B cell (primary cell): ENCODE measurements around the gene EPHA5. TPM values are rescaled to one million over a fixed set of nuclear protein-coding genes. Genes with fewer than 3 reads are reported as not detected.

Source experiments
- ATAC-seq: fragments of 200-7000 bp; cut with Tn5 transposase; one replicate; pipeline ENCODE4 v1.10.0; 2021; ENCODE audit warnings: low read depth, mild to moderate bottlenecking, moderate number of reproducible peaks, moderate library complexity
- CTCF ChIA-PET: fragments of 350-600 bp; sonication (Branson Sonifier 250); formaldehyde crosslinking; loops from one replicate; lab custom pipeline; 2021; ENCODE audit warnings: antibody characterized with exemption, inconsistent platforms; lab: Charles Lee
- POLR2A ChIA-PET: fragments of 350-600 bp; sonication (Branson Sonifier 250); formaldehyde crosslinking; loops from one replicate; lab custom pipeline; 2021; ENCODE audit warnings: antibody characterized with exemption; lab: Charles Lee
- DNase-seq: peaks from one replicate; pipeline ENCODE4 v3.0.0; 2013
- H2AFZ ChIP-seq: 2 replicates; pipeline ENCODE4 v1.6.1; 2012; ENCODE audit warnings: mild to moderate bottlenecking, low read depth, low read length; ENCODE audit not compliant: insufficient read depth, poor library complexity, severe bottlenecking
- H3K27ac ChIP-seq, 2 donors: 1 replicate in 1 of 2; 2 replicates in 1 of 2; pipeline ENCODE4 v1.5.1; 2012 to 2013; ENCODE audit warnings: low read length in 2 of 2, mild to moderate bottlenecking in 2 of 2, moderate library complexity in 1 of 2
- H3K27me3 ChIP-seq, 4 experiments: fragments of 200-600 bp in 1 of 4; sonication (generic) in 1 of 4; replicated peaks in 1 of 4; 1 replicate in 2 of 4; 2 replicates in 2 of 4; pipeline versions ENCODE4 v1.6.1 to v1.7.0; 2013 to 2016; ENCODE audit warnings: low read length in 3 of 4, mild to moderate bottlenecking in 2 of 4, mixed read lengths in 1 of 4, moderate library complexity in 1 of 4; ENCODE audit not compliant: insufficient read depth in 4 of 4, control insufficient read depth in 3 of 4; ENCODE audit errors: control extremely low read depth in 1 of 4
- H3K36me3 ChIP-seq, 2 experiments: replicated peaks in 1 of 2; 1 replicate in 1 of 2; 2 replicates in 1 of 2; pipeline versions ENCODE4 v1.6.1 to v1.7.1; 2013; ENCODE audit warnings: low read length in 1 of 2; ENCODE audit not compliant: insufficient read depth in 2 of 2, control insufficient read depth in 1 of 2; ENCODE audit errors: control extremely low read depth in 1 of 2, extremely low read depth in 1 of 2
- H3K4me1 ChIP-seq, 2 donors: fragments of 200-600 bp in 1 of 2; sonication (generic) in 1 of 2; 1 replicate in 1 of 2; 2 replicates in 1 of 2; pipeline versions ENCODE4 v1.5.1 to v1.6.1; 2013 to 2017; ENCODE audit warnings: low read length in 2 of 2; ENCODE audit not compliant: control insufficient read depth in 2 of 2, insufficient read depth in 2 of 2
- H3K4me2 ChIP-seq: replicated peaks from 2 replicates; pipeline ENCODE3; 2012; ENCODE audit warnings: mild to moderate bottlenecking, low read depth, low read length; ENCODE audit not compliant: poor library complexity, severe bottlenecking
- H3K4me3 ChIP-seq, 5 experiments: fragments of 200-600 bp in 1 of 5; sonication (generic) in 1 of 5; 1 replicate in 3 of 5; 2 replicates in 2 of 5; pipeline versions ENCODE4 v1.5.1 to v1.7.0; 2011 to 2016; ENCODE audit warnings: low read length in 4 of 5, mild to moderate bottlenecking in 4 of 5, low read depth in 2 of 5, control low read depth in 1 of 5, moderate library complexity in 1 of 5; ENCODE audit not compliant: insufficient read depth in 1 of 5; ENCODE audit errors: control extremely low read depth in 1 of 5, extremely low read depth in 1 of 5
- H3K79me2 ChIP-seq: fragments of 200-600 bp; sonication (generic); one replicate; pipeline ENCODE4 v1.6.0; 2016; ENCODE audit warnings: low read length; ENCODE audit not compliant: control insufficient read depth, insufficient read depth
- H3K9ac ChIP-seq: fragments of 200-600 bp; sonication (generic); 2 replicates; pipeline ENCODE4 v1.6.1; 2017; ENCODE audit warnings: mild to moderate bottlenecking, low read length, moderate library complexity
- H3K9me3 ChIP-seq, 3 donors: one replicate each; pipeline versions ENCODE4 v1.6.1 to v1.7.1; 2013; ENCODE audit warnings: low read length in 2 of 3; ENCODE audit not compliant: control insufficient read depth in 2 of 3, insufficient read depth in 1 of 3; ENCODE audit errors: control extremely low read depth in 1 of 3
- H4K20me1 ChIP-seq: 2 replicates; pipeline ENCODE4 v1.6.0; 2012; ENCODE audit warnings: mild to moderate bottlenecking, low read length; ENCODE audit not compliant: insufficient read depth, control insufficient read depth, poor library complexity, severe bottlenecking
- H3K27ac Mint-ChIP-seq: one replicate; pipeline ENCODE4 v1.8.0; 2021; ENCODE audit warnings: mixed read lengths
- H3K27me3 Mint-ChIP-seq: one replicate; pipeline ENCODE4 v1.8.0; 2021; ENCODE audit warnings: mixed read lengths
- H3K4me1 Mint-ChIP-seq: one replicate; pipeline ENCODE4 v1.8.0; 2021; ENCODE audit warnings: mixed read lengths
- H3K4me3 Mint-ChIP-seq: one replicate; pipeline ENCODE4 v1.8.0; 2021; ENCODE audit warnings: mixed read lengths
- H3K9me3 Mint-ChIP-seq: one replicate; pipeline ENCODE4 v1.8.0; 2022; ENCODE audit warnings: mixed read lengths; ENCODE audit not compliant: insufficient read depth
- EZH2 ChIP-seq: IDR thresholded peaks from 2 replicates; pipeline ENCODE4 v1.6.1; 2012; ENCODE audit warnings: borderline replicate concordance, low read depth, mild to moderate bottlenecking, moderate library complexity, low read length; ENCODE audit not compliant: insufficient read depth, poor library complexity, severe bottlenecking
- WGBS: methylation state at CpG from one replicate; pipeline ENCODE4 v1.1.5; 2013; ENCODE audit warnings: missing lambda C conversion rate; ENCODE audit not compliant: insufficient coverage; 5-methylcytosine and 5-hydroxymethylcytosine counted together
- intact Hi-C: fragments of 100-400 bp; cut with micrococcal nuclease; formaldehyde crosslinking; loops from one replicate; pipeline ENCODE4 v1.10.0; 2022
- polyA plus RNA-seq: library from polyadenylated mRNA; depleted of rRNA; stranded (reverse); fragments of >200 nt; gene quantifications from 2 replicates; pipeline ENCODE4 v1.2.3, GENCODE V29; 2012
- total RNA-seq, 2 donors: library from RNA; stranded (reverse); fragments of 120-200 nt in 1 of 2; gene quantifications; 1 replicate in 1 of 2; 2 replicates in 1 of 2; pipeline versions ENCODE4 v1.2.3 to v1.2.4, GENCODE V29; 2013 to 2022
- TF ChIP-seq, protein P1 (sequence below): fragments of 200-600 bp; IDR thresholded peaks from one replicate; pipeline ENCODE4 v1.8.0; 2022; ENCODE audit warnings: antibody characterized with exemption, mild to moderate bottlenecking

Gene EPHA5
- total and polyA plus RNA-seq, 2 donors (not counting 1 experiment from before 2014, with no cell fraction given): not detected

DNA sequence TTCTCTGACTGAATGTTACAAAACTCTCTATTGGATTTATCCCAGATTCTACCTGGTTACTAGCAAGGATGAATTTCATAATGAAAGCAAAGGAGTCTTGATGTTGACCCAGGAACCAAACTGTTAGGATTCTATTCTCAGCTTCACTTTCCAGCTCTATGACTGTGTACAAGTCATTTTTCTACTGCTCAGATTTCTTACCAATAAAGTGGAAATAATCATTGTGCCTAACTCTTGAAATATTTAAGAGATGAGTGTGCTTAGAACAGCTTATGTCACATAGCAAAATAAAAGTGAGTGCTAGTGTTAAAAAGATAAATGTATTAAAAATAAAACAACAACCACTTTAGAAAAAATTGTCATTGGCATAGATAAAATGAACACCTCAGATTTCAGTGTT lies 45.6 kb downstream of the EPHA5 start:
- no peaks in the 10 kb centered on the region for H4K20me1 ChIP-seq
- H3K36me3 ChIP-seq: no peaks in the 10 kb centered on the region
- no peak overlapping the region for H3K4me3 Mint-ChIP-seq
- H3K27ac ChIP-seq: no peak overlapping the region
- H3K4me3 ChIP-seq: no peak overlapping the region
- no peak overlapping the region for H3K27ac Mint-ChIP-seq
- no peaks in the 10 kb centered on the region for H3K27me3 Mint-ChIP-seq
- DNase-seq: no peak
- no peak overlapping the region for H3K9ac ChIP-seq
- CTCF ChIA-PET: no interaction called here
- H3K27me3 ChIP-seq: no peaks in the 10 kb centered on the region
- no peaks in the 10 kb centered on the region for H3K9me3 Mint-ChIP-seq
- H3K4me2 ChIP-seq: no peak overlapping the region
- intact Hi-C loops: no loop called here
- POLR2A ChIA-PET: no interaction called here
- TF ChIP-seq EZH2: no peak
- TF ChIP-seq, protein P1, sequence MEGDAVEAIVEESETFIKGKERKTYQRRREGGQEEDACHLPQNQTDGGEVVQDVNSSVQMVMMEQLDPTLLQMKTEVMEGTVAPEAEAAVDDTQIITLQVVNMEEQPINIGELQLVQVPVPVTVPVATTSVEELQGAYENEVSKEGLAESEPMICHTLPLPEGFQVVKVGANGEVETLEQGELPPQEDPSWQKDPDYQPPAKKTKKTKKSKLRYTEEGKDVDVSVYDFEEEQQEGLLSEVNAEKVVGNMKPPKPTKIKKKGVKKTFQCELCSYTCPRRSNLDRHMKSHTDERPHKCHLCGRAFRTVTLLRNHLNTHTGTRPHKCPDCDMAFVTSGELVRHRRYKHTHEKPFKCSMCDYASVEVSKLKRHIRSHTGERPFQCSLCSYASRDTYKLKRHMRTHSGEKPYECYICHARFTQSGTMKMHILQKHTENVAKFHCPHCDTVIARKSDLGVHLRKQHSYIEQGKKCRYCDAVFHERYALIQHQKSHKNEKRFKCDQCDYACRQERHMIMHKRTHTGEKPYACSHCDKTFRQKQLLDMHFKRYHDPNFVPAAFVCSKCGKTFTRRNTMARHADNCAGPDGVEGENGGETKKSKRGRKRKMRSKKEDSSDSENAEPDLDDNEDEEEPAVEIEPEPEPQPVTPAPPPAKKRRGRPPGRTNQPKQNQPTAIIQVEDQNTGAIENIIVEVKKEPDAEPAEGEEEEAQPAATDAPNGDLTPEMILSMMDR: no peak
- no peaks in the 10 kb centered on the region for H3K9me3 ChIP-seq
- H3K79me2 ChIP-seq: no peaks in the 10 kb centered on the region
- ATAC-seq: no peak
- no peaks in the 10 kb centered on the region for H3K4me1 Mint-ChIP-seq
- no peaks in the 10 kb centered on the region for H3K4me1 ChIP-seq
- no peak overlapping the region for H2AFZ ChIP-seq

DNA sequence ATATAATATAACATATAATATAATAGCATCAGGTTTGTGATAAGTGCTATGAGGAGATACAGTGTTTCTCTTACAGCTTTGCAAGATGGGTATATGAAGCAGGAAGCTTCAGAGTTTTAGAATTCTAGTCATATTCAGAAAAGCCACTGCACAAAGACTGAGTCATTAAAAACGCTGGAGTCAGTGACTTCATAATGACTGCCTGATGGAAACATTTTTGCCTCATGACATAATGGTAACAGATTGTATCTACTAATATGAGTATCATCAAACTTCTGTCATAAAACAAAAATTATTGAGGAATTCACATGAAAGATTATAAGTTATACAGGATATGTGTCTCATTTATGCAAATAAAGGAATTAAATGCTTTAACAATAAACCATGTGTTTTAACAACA lies 46.8 kb downstream of the EPHA5 start:
- no peak for DNase-seq
- no peaks in the 10 kb centered on the region for H3K4me1 Mint-ChIP-seq
- no peaks in the 10 kb centered on the region for H3K27me3 Mint-ChIP-seq
- Histone ChIP-seq H3K4me3 (no peak overlapping the region), H3K36me3 (no peaks in the 10 kb centered on the region), H3K27ac (no peak overlapping the region), H3K27me3 (no peaks in the 10 kb centered on the region), H3K9ac (no peak overlapping the region), H3K9me3 (no peaks in the 10 kb centered on the region), H3K79me2 (no peaks in the 10 kb centered on the region), H3K4me2 (no peak overlapping the region), H4K20me1 (no peaks in the 10 kb centered on the region), H2AFZ (no peak overlapping the region), H3K4me1 (no peaks in the 10 kb centered on the region)
- TF ChIP-seq EZH2: no peak
- TF ChIP-seq, protein P1: no peak
- ChIA-PET CTCF (no interaction called here), POLR2A (no interaction called here)
- H3K4me3 Mint-ChIP-seq: no peak overlapping the region
- intact Hi-C loops: no loop called here
- WGBS: no CpG with 5 or more reads among the region's 1 CpG
- no peaks in the 10 kb centered on the region for H3K9me3 Mint-ChIP-seq
- ATAC-seq: no peak
- no peak overlapping the region for H3K27ac Mint-ChIP-seq
